GM12878 (cell line): ENCODE results near the gene GLRA1. TPM values are rescaled to one million over a fixed set of nuclear protein-coding genes. Genes with fewer than 3 reads are reported as not detected.

Source experiments
- ASH2L ChIP-seq: fragments of 300-600, 200-600 bp; sonication (generic); IDR thresholded peaks from 2 replicates; pipeline ENCODE4 v1.6.1; 2017; ENCODE audit warnings: low read depth, mild to moderate bottlenecking, borderline replicate concordance
- ATF2 ChIP-seq: IDR thresholded peaks from 2 replicates; pipeline ENCODE4 v1.6.1; 2012; ENCODE audit warnings: low read length, inconsistent platforms
- BMI1 ChIP-seq: fragments of 450-650 bp; IDR thresholded peaks from 2 replicates; pipeline ENCODE4 v1.6.1; 2016; ENCODE audit warnings: mild to moderate bottlenecking, moderate library complexity, borderline replicate concordance
- CBX5 ChIP-seq: sonication (generic); IDR thresholded peaks from 2 replicates; pipeline ENCODE4 v1.6.1; 2016; ENCODE audit warnings: low read depth, moderate library complexity, mild to moderate bottlenecking, inconsistent platforms
- CHD2 ChIP-seq: IDR thresholded peaks from 2 replicates; pipeline ENCODE4 v1.6.1; 2011; ENCODE audit warnings: low read depth, low read length, improper control_type of control experiment, borderline replicate concordance
- HCFC1 ChIP-seq: fragments of 150-350 bp; IDR thresholded peaks from 2 replicates; pipeline ENCODE4 v1.6.1; 2014; ENCODE audit warnings: low read length
- HDAC6 ChIP-seq: fragments of 200-600 bp; sonication (generic); IDR thresholded peaks from one replicate; pipeline ENCODE4 v1.8.0; 2017; ENCODE audit warnings: antibody characterized with exemption; ENCODE audit not compliant: unreplicated experiment
- IKZF1 ChIP-seq: fragments of 450-650 bp; conservative IDR thresholded peaks from 2 replicates; pipeline ENCODE4 v1.6.1; 2017; ENCODE audit warnings: antibody characterized with exemption, mild to moderate bottlenecking
- IKZF2 ChIP-seq, 2 experiments: fragments of 450-650 bp; IDR thresholded peaks; 2 replicates each; pipeline ENCODE4 v1.6.1; 2017; ENCODE audit warnings: mild to moderate bottlenecking in 2 of 2, moderate library complexity in 2 of 2
- IRF4 ChIP-seq: IDR thresholded peaks from 2 replicates; pipeline ENCODE4 v1.6.1; 2011; ENCODE audit warnings: low read depth, low read length
- JUND ChIP-seq: IDR thresholded peaks from 2 replicates; pipeline ENCODE4 v1.6.1; 2012; ENCODE audit warnings: low read depth, mild to moderate bottlenecking, low read length, improper control_type of control experiment, moderate library complexity
- KLF5 ChIP-seq: fragments of 450-650 bp; IDR thresholded peaks from 2 replicates; pipeline ENCODE4 v1.6.1; 2014; ENCODE audit warnings: mild to moderate bottlenecking; ENCODE audit not compliant: partially characterized antibody
- MXI1 ChIP-seq: fragments of 150-350 bp; IDR thresholded peaks from 2 replicates; pipeline ENCODE4 v1.6.1; 2011; ENCODE audit warnings: low read depth, mild to moderate bottlenecking, inconsistent platforms, low read length, improper control_type of control experiment
- NFIC ChIP-seq: IDR thresholded peaks from 2 replicates; pipeline ENCODE4 v1.6.1; 2012; ENCODE audit warnings: low read depth, mild to moderate bottlenecking, inconsistent platforms, low read length, moderate library complexity
- POLR2AphosphoS2 ChIP-seq: IDR thresholded peaks from 2 replicates; pipeline ENCODE4 v1.6.1; 2011; ENCODE audit warnings: low read depth, mild to moderate bottlenecking, low read length, improper control_type of control experiment, moderate library complexity
- POU2F2 ChIP-seq: IDR thresholded peaks from 3 replicates; pipeline ENCODE4 v1.6.1; 2011; ENCODE audit warnings: low read depth, mild to moderate bottlenecking, low read length, borderline replicate concordance
- PRDM15 ChIP-seq: fragments of 450-650 bp; formaldehyde crosslinking; IDR thresholded peaks from 2 replicates; pipeline ENCODE4 v1.4.0; 2020; ENCODE audit warnings: mild to moderate bottlenecking, moderate library complexity
- RELB ChIP-seq: fragments of 450-650 bp; IDR thresholded peaks from 2 replicates; pipeline ENCODE4 v1.6.1; 2017; ENCODE audit warnings: low read depth, mild to moderate bottlenecking, moderate library complexity
- SIX5 ChIP-seq: IDR thresholded peaks from 2 replicates; pipeline ENCODE4 v1.6.1; 2011; ENCODE audit warnings: mild to moderate bottlenecking, low read depth, low read length, moderate library complexity; ENCODE audit not compliant: severe bottlenecking
- SMARCA5 ChIP-seq: fragments of 450-650 bp; IDR thresholded peaks from 2 replicates; pipeline ENCODE4 v1.6.1; 2017; ENCODE audit warnings: mild to moderate bottlenecking
- TAF1 ChIP-seq: IDR thresholded peaks from 2 replicates; pipeline ENCODE4 v1.6.1; 2011; ENCODE audit warnings: mild to moderate bottlenecking, low read depth, low read length, borderline replicate concordance
- TCF12 ChIP-seq: IDR thresholded peaks from 2 replicates; pipeline ENCODE4 v1.6.1; 2011; ENCODE audit warnings: low read depth, mild to moderate bottlenecking, low read length
- YBX1 ChIP-seq: fragments of 450-650 bp; IDR thresholded peaks from 2 replicates; pipeline ENCODE4 v1.6.1; 2016; ENCODE audit warnings: antibody characterized with exemption
- ZNF207 ChIP-seq: fragments of 450-650 bp; IDR thresholded peaks from 2 replicates; pipeline ENCODE4 v1.6.1; 2014; ENCODE audit warnings: antibody characterized with exemption, mild to moderate bottlenecking, borderline replicate concordance
- polyA plus RNA-seq, 11 experiments: library from polyadenylated mRNA; depleted of rRNA in 4 of 11; unstranded in 6 of 11; stranded (reverse) in 5 of 11; fragments of >200 nt; fragmentation: Nextera tagmentation in 4 of 11; fragmentation: Illumina TruSeq in 1 of 11; extraction: Ambion mirVana in 4 of 11; extraction: Trizol in 1 of 11; gene quantifications; 1 replicate in 1 of 11; 2 replicates in 10 of 11; pipeline versions ENCODE4 v1.2.1 to v1.2.3, GENCODE V29; 2011 to 2016; ENCODE audit warnings: inconsistent platforms in 2 of 11, missing spikeins in 2 of 11, low read depth in 1 of 11
- total RNA-seq, 4 experiments: library from RNA; depleted of rRNA in 3 of 4; stranded (reverse); fragments of >200 nt in 3 of 4; fragmentation: Illumina TruSeq in 1 of 4; extraction: Trizol in 1 of 4; gene quantifications; 2 replicates each; pipeline versions ENCODE4 v1.2.1 to v1.2.3, GENCODE V29; 2013 to 2021
- TF ChIP-seq, protein P1 (sequence below): fragments of 450-650 bp; IDR thresholded peaks from 2 replicates; pipeline ENCODE4 v1.6.1; 2017; ENCODE audit warnings: mild to moderate bottlenecking

GLRA1 gene
- total and polyA plus RNA-seq, 10 of the 15 experiments (the other 5 are each of a cell fraction or from before 2014, with no cell fraction given), result not detected

- TF ChIP-seq PRDM15 (CRISPR knock-in tag) (no peak), BMI1 (no peak), ZNF207 (no peak), KLF5 (no peak), MXI1 (no peak), IKZF2 (IDR thresholded peaks at IDR 0.05) (peak; percentile 50 to 63; a peak in 2 of 4 replicates), JUND (0 out of 2 replicates have a peak, but pooled peaks have one; percentile 23), CBX5 (no peak), SIX5 (no peak), RELB (peak; percentile 86), NFIC (peak; percentile 89), ATF2 (peak; percentile 77), IRF4 (0 out of 2 replicates have a peak, but pooled peaks have one; percentile 54), IKZF1 (peak; percentile 57; the same call in 1 of the 2 replicates), POLR2AphosphoS2 (no peak), ASH2L (no peak), SMARCA5 (no peak), POU2F2 (peak; percentile 70; the same call in 1 of the 3 replicates), TCF12 (no peak), TAF1 (no peak), HCFC1 (no peak), YBX1 (no peak), HDAC6 (no peak), CHD2 (no peak)
- TF ChIP-seq, protein P1, sequence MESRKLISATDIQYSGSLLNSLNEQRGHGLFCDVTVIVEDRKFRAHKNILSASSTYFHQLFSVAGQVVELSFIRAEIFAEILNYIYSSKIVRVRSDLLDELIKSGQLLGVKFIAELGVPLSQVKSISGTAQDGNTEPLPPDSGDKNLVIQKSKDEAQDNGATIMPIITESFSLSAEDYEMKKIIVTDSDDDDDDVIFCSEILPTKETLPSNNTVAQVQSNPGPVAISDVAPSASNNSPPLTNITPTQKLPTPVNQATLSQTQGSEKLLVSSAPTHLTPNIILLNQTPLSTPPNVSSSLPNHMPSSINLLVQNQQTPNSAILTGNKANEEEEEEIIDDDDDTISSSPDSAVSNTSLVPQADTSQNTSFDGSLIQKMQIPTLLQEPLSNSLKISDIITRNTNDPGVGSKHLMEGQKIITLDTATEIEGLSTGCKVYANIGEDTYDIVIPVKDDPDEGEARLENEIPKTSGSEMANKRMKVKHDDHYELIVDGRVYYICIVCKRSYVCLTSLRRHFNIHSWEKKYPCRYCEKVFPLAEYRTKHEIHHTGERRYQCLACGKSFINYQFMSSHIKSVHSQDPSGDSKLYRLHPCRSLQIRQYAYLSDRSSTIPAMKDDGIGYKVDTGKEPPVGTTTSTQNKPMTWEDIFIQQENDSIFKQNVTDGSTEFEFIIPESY, result no peak
These were observed 21.4 kb downstream of the GLRA1 start (continued) for GRCh38 chr5:151903243-151903653.
